WERI-Rb-1 (cell line): ENCODE measurements around the gene PSMD5.

ENCODE experiments used
- DNase-seq: peaks from one replicate; pipeline ENCODE4 v3.0.0-alpha.2; 2020
- H3K27ac ChIP-seq: fragments of 250-450 bp; sonication (Bioruptor Pico); 2 replicates; pipeline ENCODE4 v1.5.1; 2020; ENCODE audit warnings: mild to moderate bottlenecking, moderate library complexity
- H3K27me3 ChIP-seq: fragments of 250-450 bp; sonication (Bioruptor Pico); 2 replicates; pipeline ENCODE4 v1.5.1; 2021; ENCODE audit warnings: mild to moderate bottlenecking, low read depth, moderate library complexity; ENCODE audit not compliant: insufficient read depth, severe bottlenecking
- H3K36me3 ChIP-seq: fragments of 250-450 bp; sonication (Bioruptor Pico); 2 replicates; pipeline ENCODE4 v1.5.1; 2020; ENCODE audit warnings: mild to moderate bottlenecking, moderate library complexity
- H3K4me3 ChIP-seq: 2 replicates; pipeline ENCODE4 v1.5.1; 2011; ENCODE audit warnings: low read depth, mild to moderate bottlenecking, control low read depth, low read length
- H3K9me3 ChIP-seq: fragments of 250-450 bp; sonication (Bioruptor Pico); 2 replicates; pipeline ENCODE4 v1.5.1; 2021; ENCODE audit warnings: mild to moderate bottlenecking, moderate library complexity; ENCODE audit not compliant: severe bottlenecking
- TF ChIP-seq, protein P1 (sequence below): IDR thresholded peaks from 2 replicates; pipeline ENCODE4 v1.5.1; 2011; ENCODE audit warnings: low read depth, mild to moderate bottlenecking, control low read depth, inconsistent platforms, low read length

The PSMD5 gene

DNA sequence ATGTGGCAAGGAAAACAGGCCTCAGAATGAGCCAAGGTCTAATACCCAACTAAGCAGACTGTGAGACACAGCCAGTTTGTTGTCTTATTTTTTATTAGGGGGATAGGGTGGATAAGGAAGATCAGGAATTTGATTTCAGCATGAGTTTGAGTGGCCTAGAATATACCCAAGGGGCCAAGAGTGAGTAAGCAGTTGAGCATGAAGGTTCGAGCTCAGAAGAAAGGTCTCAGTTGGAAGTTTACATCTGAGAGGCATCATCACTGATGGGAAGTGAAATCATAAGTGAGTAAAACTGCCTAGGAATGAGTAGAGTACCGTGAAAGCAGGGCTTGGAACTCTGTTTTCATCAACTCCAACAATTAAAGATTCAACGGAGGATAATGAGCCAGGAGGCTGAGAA, 12.6 kb downstream of the PSMD5 start:
- TF ChIP-seq, protein P1, sequence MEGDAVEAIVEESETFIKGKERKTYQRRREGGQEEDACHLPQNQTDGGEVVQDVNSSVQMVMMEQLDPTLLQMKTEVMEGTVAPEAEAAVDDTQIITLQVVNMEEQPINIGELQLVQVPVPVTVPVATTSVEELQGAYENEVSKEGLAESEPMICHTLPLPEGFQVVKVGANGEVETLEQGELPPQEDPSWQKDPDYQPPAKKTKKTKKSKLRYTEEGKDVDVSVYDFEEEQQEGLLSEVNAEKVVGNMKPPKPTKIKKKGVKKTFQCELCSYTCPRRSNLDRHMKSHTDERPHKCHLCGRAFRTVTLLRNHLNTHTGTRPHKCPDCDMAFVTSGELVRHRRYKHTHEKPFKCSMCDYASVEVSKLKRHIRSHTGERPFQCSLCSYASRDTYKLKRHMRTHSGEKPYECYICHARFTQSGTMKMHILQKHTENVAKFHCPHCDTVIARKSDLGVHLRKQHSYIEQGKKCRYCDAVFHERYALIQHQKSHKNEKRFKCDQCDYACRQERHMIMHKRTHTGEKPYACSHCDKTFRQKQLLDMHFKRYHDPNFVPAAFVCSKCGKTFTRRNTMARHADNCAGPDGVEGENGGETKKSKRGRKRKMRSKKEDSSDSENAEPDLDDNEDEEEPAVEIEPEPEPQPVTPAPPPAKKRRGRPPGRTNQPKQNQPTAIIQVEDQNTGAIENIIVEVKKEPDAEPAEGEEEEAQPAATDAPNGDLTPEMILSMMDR: no peak
- Histone ChIP-seq H3K9me3 (no peaks in the 10 kb centered on the region), H3K27ac (no peak overlapping the region), H3K36me3 (no peaks in the 10 kb centered on the region), H3K27me3 (no peaks in the 10 kb centered on the region), H3K4me3 (no peak overlapping the region)
- no peak for DNase-seq

DNA sequence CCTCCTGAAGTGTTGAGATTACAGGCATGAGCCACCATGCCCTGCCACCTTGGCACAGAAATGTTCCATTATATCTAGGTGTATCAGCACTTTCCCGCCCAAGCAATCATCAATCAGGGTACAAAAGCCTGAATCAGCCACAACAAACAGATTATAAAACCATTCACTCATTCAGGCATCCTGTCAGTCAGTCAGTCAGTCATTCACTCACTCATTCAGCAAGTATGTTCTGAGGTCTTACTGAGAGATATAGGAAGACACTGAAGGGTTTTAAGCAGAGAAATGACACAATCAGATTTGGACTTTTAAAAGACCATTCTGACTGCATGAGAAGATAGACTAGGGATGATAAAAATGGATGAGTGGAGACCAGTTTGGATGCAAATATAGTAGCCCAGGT, 13.1 kb downstream of the PSMD5 start:
- Histone ChIP-seq H3K9me3 (no peaks in the 10 kb centered on the region), H3K27ac (no peak overlapping the region), H3K27me3 (no peaks in the 10 kb centered on the region), H3K4me3 (no peak overlapping the region), H3K36me3 (no peaks in the 10 kb centered on the region)
- TF ChIP-seq, protein P1: no peak
- no peak for DNase-seq

DNA sequence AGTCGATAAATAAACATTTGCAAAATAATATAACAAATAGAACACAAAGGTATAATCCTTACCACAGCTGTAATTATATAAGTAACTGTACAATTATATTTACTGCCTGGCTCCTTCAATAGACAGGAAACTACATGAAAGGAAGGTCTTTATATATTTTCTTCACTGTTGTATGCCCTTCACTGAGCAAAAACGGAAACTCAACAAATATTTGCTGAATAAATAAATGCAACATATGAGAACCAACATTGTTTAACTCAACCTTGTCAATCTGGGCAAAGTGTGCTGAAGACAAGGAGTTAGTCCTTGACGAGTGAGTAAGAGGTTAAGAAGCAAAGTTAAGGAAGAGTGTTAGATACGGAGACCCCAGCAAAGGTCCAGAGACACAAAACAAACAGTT, 22.6 kb downstream of the PSMD5 start:
- Histone ChIP-seq H3K27ac (no peak overlapping the region), H3K4me3 (no peak overlapping the region), H3K36me3 (no peaks in the 10 kb centered on the region), H3K9me3 (no peaks in the 10 kb centered on the region), H3K27me3 (no peaks in the 10 kb centered on the region)
- TF ChIP-seq, protein P1: no peak
- DNase-seq: no peak

DNA sequence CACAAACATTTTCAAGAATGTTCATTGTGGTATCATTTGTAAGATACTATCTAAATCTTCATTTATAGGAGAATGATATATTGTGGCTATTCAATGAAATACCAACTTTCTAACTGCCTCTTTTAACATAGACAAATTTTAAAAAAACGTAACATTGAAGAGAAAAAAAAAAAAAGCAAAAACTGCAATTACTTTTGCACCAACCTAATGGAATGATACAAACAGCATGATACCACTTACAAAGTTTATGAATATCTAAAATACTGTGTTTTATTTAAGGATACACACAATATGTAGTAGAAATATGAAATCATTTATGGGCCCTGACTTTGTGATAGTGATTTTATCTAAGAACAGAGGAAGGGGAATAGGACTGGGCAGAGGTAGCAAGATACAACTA, 24.1 kb downstream of the PSMD5 start:
- TF ChIP-seq, protein P1: no peak
- DNase-seq: no peak
- Histone ChIP-seq H3K36me3 (no peaks in the 10 kb centered on the region), H3K27ac (no peak overlapping the region), H3K9me3 (no peaks in the 10 kb centered on the region), H3K4me3 (no peak overlapping the region), H3K27me3 (no peaks in the 10 kb centered on the region)

DNA sequence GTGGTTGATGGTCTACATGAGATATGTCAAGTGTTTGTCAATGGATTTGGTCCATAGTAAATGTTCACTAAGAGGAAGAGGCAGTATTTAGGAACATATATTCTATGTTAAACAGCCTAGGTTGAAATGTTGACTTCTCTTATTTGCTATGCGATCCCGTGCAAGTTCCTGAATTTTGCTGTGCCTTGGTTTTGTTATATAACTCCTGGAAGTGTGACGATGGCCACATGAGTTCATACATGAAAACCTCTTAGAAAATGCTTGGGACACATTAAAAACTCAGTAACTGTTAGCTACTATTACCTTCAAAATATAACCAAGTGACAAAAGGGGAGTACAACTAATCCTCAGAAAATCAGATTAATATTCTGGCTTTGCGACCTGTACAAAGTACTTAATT, 27.6 kb downstream of the PSMD5 start:
- Histone ChIP-seq H3K9me3 (no peaks in the 10 kb centered on the region), H3K27me3 (no peaks in the 10 kb centered on the region), H3K36me3 (no peaks in the 10 kb centered on the region), H3K4me3 (no peak overlapping the region), H3K27ac (no peak overlapping the region)
- TF ChIP-seq, protein P1: no peak
- no peak for DNase-seq

- DNase-seq: no peak
- no peaks in the 10 kb centered on the region for H3K36me3 ChIP-seq
- TF ChIP-seq, protein P1: no peak
- no peak overlapping the region for H3K27ac ChIP-seq
- H3K4me3 ChIP-seq: no peak overlapping the region
- peaks cover 20% of the 10 kb centered on the region for H3K9me3 ChIP-seq
- no peaks in the 10 kb centered on the region for H3K27me3 ChIP-seq
These were observed 33.8 kb downstream of the PSMD5 start for GRCh38 chr9:120808931-120809330.
